ENCODE results near the gene ILKAP. TPM values are rescaled to one million over a fixed set of nuclear protein-coding genes. Genes with fewer than 3 reads are reported as not detected.
A peak's percentile ranks its signal among the peaks of the same experiment; 100 is the strongest.
"Not testable (repeated sequence)": the region's sequence is repeated elsewhere in the genome, so short reads cannot be mapped to it uniquely, and the experiment has no call there.

The ILKAP gene
- total RNA-seq, 2 experiments from 2014 or later, result 56.3 to 59.1 TPM

DNA sequence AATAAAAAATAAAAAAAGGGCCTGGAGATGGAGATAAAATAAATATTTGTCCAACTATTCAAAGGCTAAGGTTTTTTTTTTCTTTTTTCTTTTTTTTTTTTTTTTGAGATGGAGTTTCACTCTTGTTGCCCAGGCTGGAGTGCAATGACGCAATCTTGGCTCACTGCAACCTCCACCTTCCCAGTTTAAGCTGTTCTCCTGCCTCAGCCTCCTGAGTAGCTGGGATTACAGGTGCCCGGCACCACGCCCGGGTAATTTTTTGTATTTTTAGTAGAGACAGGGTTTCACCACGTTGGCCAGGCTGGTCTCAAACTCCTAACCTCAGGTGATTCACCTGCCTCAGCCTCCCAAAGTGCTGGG is 32.4 kb downstream of the ILKAP start:
- POLR2A ChIA-PET; H3K9me3 Mint-ChIP-seq; ATAC-seq (ENCODE audit: low read depth); DNase-seq; H3K27ac Mint-ChIP-seq; H3K27me3 Mint-ChIP-seq; H3K4me3 Mint-ChIP-seq; H3K4me1 Mint-ChIP-seq: not testable (repeated sequence)
- peaks cover 12% of the 10 kb centered on the region for H3K36me3 Mint-ChIP-seq

DNA sequence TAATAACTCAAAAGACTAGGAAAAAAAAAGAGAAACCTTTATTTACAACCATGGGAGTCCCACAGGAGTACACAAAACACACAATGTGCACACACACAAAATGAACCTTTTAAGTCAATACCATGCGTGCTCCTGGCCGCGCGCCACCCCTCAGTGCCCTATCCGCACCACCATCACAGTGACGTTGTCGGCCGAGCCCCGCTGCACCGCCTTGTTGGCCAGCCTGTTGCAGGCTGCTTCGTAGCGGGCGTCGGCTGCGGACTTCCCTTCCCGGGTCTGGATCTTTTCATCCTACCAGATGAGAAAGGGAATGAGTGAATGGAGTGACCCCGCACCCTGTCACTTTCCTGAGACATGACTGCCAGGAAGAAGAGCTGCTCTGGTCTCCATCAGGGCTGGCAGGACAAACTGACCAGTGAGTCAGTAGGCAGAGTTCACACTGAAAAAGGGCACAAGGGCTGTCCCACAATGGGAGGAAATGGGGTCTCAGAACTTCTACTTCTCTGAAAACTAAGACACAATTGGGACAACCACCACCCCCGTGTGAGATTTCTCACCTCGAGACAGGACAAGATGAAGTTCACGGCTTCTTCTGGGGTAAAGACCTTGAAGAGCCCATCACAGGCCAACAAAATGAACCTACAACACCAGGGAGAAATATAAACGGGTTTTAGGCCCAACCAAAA is 33.0 kb downstream of the ILKAP start:
- peaks cover 12% of the 10 kb centered on the region for H3K36me3 Mint-ChIP-seq
- H3K27ac Mint-ChIP-seq, result no peak overlapping the region
- peaks cover 2% of the 10 kb centered on the region for H3K4me1 Mint-ChIP-seq
- POLR2A ChIA-PET, result no interaction called here
- no peak overlapping the region for H3K4me3 Mint-ChIP-seq
- H3K27me3 Mint-ChIP-seq, result no peaks in the 10 kb centered on the region
- H3K9me3 Mint-ChIP-seq, result no peaks in the 10 kb centered on the region
- no peak for DNase-seq
- ATAC-seq (ENCODE audit: low read depth), result no peak

DNA sequence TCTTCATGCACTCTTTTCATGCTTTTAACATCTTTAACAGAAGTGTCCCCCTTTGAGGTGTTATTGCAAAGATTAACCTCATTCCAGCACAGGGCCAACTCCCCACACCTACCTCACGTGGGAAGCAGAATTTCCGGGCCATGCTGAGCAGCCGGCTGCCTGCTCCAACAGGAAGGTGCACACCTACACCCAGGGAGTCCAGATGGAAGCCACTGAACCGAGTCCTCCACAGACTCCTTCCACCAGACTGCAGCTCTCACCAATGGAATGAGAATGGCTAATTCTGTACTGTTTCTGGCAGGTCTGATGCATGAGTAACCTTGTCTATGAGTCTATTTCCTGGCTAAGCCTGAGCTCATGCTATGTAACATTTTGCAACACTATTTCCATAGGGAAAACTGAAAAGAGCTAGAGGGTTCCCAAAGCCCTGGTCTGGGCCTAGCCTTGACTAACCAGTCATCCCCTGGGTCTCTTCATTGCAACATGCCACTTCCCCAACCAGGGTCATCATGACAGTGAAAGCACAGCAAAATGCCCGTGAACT is 33.7 kb downstream of the ILKAP start:
- POLR2A ChIA-PET, result no interaction called here
- no peak for ATAC-seq (ENCODE audit: low read depth)

DNA sequence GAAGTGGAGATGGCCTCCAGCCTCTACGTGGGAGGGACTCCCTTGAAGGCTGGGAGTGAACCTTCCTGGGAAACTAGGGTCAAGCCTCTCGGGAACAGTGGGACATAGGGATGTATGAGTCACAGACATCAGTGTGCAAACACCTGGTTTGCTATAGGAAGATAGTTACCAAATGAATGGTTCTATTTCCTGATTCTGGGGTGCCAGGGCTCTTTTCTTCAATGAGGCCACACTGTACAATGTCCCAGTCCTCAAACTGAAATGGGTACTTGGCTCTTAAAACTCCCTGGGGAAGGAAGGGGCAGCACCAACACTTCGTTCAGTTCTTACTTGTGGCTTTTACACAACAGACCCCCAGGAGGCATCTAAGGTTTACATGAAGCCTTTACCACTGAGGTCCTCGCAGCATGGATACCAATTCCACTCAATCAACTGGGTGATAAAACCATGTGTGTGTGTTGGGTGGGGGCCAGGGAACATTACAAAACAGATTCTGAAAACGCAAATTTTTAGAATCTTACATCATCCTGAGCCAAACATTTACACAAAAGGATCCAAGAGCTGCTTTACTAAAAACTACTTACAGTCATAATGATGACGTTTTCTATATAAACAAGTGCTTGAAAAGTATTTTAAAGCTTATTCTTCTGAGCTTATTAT is 34.3 kb downstream of the ILKAP start:
- H3K9me3 Mint-ChIP-seq, result no peaks in the 10 kb centered on the region

More for the DNA sequence above, 33.7 kb downstream of the ILKAP start:
- Mint-ChIP-seq H3K27ac (no peak overlapping the region), H3K36me3 (peaks cover 12% of the 10 kb centered on the region), H3K9me3 (no peaks in the 10 kb centered on the region), H3K4me3 (no peak overlapping the region), H3K4me1 (peaks cover 2% of the 10 kb centered on the region), H3K27me3 (peaks cover 5% of the 10 kb centered on the region)
- no peak for DNase-seq

DNA sequence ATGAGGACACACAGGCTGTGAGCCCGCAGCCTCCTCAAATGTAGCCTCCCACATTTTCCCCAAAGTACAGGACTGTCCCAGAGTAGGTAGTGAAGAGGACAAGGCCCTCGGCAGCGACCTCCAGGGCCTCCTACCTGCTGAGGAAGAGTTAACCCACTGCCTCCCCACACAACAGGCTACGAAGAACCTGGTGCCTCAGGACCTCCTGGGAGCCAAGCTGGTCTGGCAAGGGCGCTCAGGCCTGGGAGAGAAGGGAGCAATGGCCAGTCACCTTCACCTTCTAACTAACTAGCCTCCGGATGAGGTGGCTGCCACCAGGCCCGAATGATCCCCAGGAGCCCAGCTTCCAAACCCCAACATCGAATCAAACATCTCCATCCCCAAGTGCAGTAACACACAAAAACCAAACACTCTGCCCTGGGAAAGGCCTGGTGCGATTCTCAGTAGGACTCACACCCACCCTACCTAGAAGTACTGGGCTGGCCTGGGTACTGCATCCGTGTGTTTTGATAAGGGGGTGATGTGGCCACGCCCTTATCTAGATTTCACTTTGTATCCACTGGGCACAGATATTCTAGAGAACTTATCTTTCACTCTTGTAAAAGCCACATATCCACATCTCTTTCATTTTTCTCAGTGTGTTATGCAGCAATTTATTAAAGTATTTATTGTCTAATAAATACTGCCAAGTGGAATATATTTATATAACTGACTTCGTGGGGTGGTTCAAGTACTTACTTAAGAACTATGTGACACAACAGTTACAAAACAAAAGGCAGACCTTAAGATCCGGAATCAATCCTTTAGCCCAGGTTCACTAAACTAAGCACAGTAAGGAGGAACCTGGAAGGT is 35.1 kb downstream of the ILKAP start:
- ATAC-seq (ENCODE audit: low read depth) (no peak), DNase-seq (no peak)
- Mint-ChIP-seq H3K27me3 (peaks cover 11% of the 10 kb centered on the region), H3K36me3 (peaks cover 12% of the 10 kb centered on the region), H3K4me1 (peaks cover 2% of the 10 kb centered on the region), H3K4me3 (no peak overlapping the region), H3K27ac (no peak overlapping the region), H3K9me3 (no peaks in the 10 kb centered on the region)
- POLR2A ChIA-PET, result no interaction called here

More for the DNA sequence above, 34.3 kb downstream of the ILKAP start:
- Mint-ChIP-seq H3K36me3 (peaks cover 12% of the 10 kb centered on the region), H3K27ac (no peak overlapping the region), H3K4me3 (no peak overlapping the region), H3K4me1 (peaks cover 2% of the 10 kb centered on the region), H3K27me3 (peaks cover 11% of the 10 kb centered on the region)
- ATAC-seq (ENCODE audit: low read depth) (no peak), DNase-seq (no peak)
- POLR2A ChIA-PET, result no interaction called here

DNA sequence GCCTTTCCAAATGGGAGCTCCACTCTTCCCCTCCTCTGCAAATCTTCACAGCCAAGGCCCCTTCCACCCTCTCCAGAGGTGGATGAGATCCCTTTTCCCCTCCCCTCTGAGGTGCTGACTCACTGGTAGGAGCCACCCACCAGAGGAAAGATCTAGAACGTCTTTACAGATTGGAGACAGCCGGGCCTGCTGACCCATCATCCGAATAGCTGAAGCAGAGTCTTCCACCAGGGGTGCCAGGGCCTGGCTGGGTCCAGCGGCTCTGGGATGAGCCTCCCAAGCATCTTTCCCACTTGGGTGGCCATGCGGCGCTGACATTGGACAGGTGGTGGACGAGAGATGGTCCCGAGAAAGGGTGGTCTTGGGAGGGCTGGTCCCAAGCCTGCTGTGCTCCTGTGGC is 35.7 kb downstream of the ILKAP start:
- no peak for ATAC-seq (ENCODE audit: low read depth)
- Mint-ChIP-seq H3K4me1 (peaks cover 2% of the 10 kb centered on the region), H3K9me3 (no peaks in the 10 kb centered on the region), H3K27me3 (peaks cover 15% of the 10 kb centered on the region), H3K27ac (no peak overlapping the region), H3K36me3 (peaks cover 9% of the 10 kb centered on the region), H3K4me3 (no peak overlapping the region)
- DNase-seq, result no peak
- POLR2A ChIA-PET, result no interaction called here

DNA sequence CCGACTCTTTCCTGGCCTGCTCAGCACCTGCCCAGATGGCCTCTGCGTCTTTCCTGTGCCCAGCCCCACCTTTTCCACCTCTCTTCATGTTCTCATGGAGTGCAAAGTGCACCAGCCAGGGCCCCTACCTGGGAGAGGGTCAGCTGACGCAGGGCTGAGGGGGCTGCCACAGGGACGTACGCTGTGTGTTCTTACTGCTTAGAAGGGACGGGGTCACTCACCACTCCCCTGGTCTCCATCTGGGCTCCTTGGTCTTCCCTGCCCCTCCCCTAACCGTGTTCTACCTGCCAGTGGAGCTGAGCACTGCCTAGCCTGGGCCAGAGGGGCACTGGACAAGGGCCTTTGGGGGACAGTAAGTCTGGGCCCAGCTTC is 36.2 kb downstream of the ILKAP start:
- DNase-seq (no peak), ATAC-seq (ENCODE audit: low read depth) (no peak)
- H3K27ac Mint-ChIP-seq, result no peak overlapping the region
- peaks cover 2% of the 10 kb centered on the region for H3K4me1 Mint-ChIP-seq
- peaks cover 16% of the 10 kb centered on the region for H3K27me3 Mint-ChIP-seq
- POLR2A ChIA-PET, result no interaction called here
- no peak overlapping the region for H3K4me3 Mint-ChIP-seq
- H3K9me3 Mint-ChIP-seq, result no peaks in the 10 kb centered on the region
- H3K36me3 Mint-ChIP-seq, result peaks cover 7% of the 10 kb centered on the region

DNA sequence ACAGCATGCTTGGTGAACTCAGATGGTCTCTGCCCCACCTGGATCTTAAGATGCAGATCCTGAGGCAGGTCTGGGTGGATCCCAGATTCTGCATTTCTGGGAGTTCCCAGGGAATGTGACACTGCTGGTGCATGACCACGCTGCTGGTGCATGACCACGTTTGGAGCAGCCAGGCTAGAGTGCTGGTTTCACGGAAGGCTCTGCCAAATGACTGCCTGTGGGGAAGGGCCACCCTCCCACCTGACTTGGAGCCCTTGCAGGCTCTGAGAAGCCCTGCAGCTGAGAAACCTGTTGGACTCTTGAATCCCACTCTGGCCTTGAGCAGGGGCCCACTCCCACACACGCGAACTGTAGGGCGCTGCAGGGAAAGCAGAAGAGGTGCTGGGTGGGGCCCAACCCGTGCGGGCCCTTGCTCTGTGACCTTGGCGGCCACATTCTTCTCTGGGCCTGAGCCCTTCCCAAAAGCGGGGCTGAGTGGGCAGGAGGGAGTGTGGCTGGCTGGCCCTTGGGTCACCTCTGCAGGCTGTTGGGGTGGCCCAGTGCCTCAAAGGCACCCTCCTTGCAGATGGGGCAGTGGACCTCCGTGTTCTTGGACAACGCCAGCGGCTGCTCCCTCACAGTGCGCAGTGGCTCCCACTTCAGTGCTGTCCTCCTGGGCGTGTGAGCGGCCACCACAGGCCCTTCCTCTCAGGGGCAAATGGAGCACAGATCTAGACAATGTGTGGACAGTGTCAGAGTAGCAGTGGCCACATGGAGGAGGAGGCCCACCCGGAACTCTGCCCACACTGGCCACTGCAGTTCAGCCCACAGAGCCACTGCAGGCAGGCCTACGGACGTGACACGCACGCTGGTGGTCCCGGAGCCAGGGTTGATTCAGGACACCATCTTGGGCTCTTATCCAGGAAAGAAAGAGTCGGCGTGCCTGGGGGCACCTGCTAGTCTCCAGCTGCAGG is 36.8 kb downstream of the ILKAP start:
- no peaks in the 10 kb centered on the region for H3K9me3 Mint-ChIP-seq
- POLR2A ChIA-PET, result no interaction called here
- peaks cover 17% of the 10 kb centered on the region for H3K27me3 Mint-ChIP-seq
- no peaks in the 10 kb centered on the region for H3K4me1 Mint-ChIP-seq
- H3K27ac Mint-ChIP-seq, result no peak overlapping the region
- no peak for DNase-seq
- no peak overlapping the region for H3K4me3 Mint-ChIP-seq
- peaks cover 5% of the 10 kb centered on the region for H3K36me3 Mint-ChIP-seq
- ATAC-seq (ENCODE audit: low read depth), result no peak

DNA sequence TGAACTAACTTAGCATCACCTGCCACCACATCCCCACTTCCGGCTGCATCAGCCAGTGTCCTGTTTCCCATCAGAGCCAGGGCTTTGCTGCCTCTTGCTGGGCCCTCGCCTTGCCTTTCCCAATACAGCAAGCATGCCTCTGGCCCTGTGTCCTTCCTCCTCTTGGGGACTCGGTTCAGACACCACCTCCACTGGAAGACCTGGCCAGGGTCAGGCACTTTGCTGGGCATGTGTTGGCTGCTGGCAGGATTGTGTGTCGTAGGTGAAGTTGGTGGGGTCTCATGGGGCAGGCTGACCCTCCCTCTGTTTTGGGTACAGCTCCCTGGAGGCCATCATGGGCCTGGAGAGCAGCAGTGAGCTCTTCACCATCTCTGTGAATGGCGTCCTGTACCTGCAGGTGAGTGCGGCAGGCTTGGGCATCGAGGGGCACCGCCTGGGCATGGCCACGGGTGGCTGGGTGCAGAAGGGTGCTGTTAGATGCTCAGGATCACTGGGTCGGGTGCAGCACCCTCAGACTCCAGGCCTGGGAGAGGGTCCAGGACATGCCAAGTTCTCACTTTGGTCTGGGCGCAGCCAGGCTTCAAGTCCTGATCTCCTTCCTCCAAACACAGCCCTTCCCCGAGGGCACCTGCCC is 38.1 kb downstream of the ILKAP start:
- POLR2A ChIA-PET, result no interaction called here
- DNase-seq (no peak), ATAC-seq (ENCODE audit: low read depth) (no peak)
- no peaks in the 10 kb centered on the region for H3K9me3 Mint-ChIP-seq
- no peak overlapping the region for H3K4me3 Mint-ChIP-seq
- H3K36me3 Mint-ChIP-seq, result peaks cover 3% of the 10 kb centered on the region
- no peaks in the 10 kb centered on the region for H3K4me1 Mint-ChIP-seq
- H3K27ac Mint-ChIP-seq, result no peak overlapping the region
- H3K27me3 Mint-ChIP-seq, result peaks cover 20% of the 10 kb centered on the region

DNA sequence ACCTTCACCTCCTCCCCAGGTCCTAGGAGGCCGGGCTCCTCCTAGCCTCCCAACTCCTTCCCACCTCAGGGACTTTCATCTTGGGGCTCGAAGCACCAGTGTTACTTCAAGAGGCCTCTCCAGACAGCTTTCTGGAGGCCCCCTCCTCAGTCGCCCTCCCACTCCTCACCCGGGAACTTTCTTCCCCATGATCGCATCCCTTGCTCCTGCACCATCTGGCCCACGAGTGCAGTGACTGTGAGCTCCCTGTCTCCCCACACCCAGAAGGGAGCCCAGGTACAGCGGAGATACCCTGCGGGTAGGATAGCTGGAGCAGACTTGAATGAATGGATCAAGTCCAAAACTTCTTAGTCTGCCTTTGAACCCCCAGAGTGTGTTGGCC is 38.6 kb downstream of the ILKAP start:
- Mint-ChIP-seq H3K36me3 (peaks cover 1% of the 10 kb centered on the region), H3K27ac (no peak overlapping the region), H3K4me1 (peaks cover 1% of the 10 kb centered on the region), H3K4me3 (no peak overlapping the region), H3K27me3 (peaks cover 22% of the 10 kb centered on the region), H3K9me3 (no peaks in the 10 kb centered on the region)
- POLR2A ChIA-PET, result no interaction called here
- DNase-seq, result no peak
- no peak for ATAC-seq (ENCODE audit: low read depth)

DNA sequence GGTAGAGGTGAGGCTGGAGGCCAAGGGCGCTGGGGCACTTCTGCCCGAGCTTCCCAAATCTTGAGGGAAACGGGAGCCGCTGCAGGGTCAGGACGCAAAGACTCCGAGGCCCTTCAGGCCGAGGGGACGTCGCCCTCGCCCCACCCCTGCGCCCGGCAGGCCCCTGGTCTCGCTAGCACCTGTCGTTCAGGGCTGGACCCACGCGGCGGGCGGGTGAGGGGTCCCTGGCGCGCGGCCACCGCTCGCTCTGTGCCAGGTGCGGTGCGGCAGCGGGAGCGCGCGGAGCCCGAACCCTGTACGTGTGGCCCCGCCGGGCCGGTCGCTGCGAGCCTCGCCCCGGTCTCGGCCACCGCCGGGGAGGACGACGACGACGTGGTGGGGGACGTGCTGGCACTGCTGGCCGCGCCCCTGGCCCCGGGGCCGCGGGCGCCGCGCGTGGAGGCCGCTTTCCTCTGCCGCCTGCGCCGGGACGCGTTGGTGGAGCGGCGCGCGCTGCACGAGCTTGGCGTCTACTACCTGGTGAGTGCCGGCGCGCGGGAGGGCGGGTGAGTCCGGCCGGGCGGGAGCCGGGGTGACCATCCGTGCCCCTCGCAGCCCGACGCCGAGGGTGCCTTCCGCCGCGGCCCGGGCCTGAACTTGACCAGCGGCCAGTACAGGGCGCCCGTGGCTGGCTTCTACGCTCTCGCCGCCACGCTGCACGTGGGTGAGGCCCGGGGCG is 39.9 kb downstream of the ILKAP start:
- POLR2A ChIA-PET, result interaction anchor here (0.6 kb wide), 1 partner anchor 12 kb away, joined by 5 read pairs; no protein-coding TSS in a partner anchor
- Mint-ChIP-seq H3K36me3 (no peaks in the 10 kb centered on the region), H3K9me3 (no peaks in the 10 kb centered on the region), H3K4me3 (no peak overlapping the region), H3K27me3 (peaks cover 30% of the 10 kb centered on the region), H3K27ac (no peak overlapping the region), H3K4me1 (peaks cover 7% of the 10 kb centered on the region)
- DNase-seq (peak; percentile 33), ATAC-seq (ENCODE audit: low read depth) (no peak)

DNA sequence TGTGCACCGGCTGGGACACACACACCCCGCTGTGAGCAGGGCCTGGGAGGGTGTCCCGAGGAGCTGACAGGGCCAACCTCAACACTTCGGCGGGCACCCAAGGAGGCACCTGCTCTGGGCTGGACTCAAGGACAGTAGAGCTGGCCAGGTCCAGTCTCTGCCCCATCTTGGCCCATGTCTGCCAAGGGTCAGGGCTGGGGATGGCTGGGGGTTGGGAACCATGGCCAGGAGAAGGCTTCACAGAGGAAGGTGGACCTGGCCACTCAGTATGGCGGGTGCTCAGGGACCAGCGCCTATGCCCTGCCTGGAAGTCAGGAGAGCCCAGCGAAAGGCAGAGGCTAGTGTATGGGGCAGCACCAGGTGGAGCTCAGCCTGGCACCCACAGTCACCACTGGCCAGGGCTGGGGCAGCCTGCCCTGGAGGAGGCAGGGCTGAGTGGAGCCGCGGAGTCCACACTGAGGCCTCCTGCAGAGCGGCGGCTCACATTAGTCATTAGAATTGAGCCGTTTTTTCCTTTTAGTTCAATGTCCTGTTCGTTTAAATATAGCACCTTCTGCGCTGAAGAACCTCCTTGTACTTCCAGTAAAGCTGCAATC is 40.6 kb downstream of the ILKAP start:
- no peak overlapping the region for H3K27ac Mint-ChIP-seq
- peaks cover 7% of the 10 kb centered on the region for H3K4me1 Mint-ChIP-seq
- H3K9me3 Mint-ChIP-seq, result no peaks in the 10 kb centered on the region
- DNase-seq, result peak; percentile 33
- no peak for ATAC-seq (ENCODE audit: low read depth)
- peaks cover 30% of the 10 kb centered on the region for H3K27me3 Mint-ChIP-seq
- H3K4me3 Mint-ChIP-seq, result no peak overlapping the region
- POLR2A ChIA-PET, result no interaction called here
- H3K36me3 Mint-ChIP-seq, result no peaks in the 10 kb centered on the region
